HFF-Myc (cell line): Measurements from ENCODE around the gene AHDC1.
A peak's percentile ranks its signal among the peaks of the same experiment; 100 is the strongest.

Source experiments
- DNase-seq: peaks from one replicate; pipeline ENCODE4 v3.0.0-alpha.2; 2011; ENCODE audit warnings: low read depth; ENCODE audit errors: extremely low read depth
- H3K4me3 ChIP-seq: replicated peaks from 2 replicates; pipeline ENCODE4 v1.5.1; 2011; ENCODE audit warnings: low read depth, mild to moderate bottlenecking, control low read depth, low read length
- CTCF ChIP-seq: IDR thresholded peaks from 2 replicates; pipeline ENCODE4 v1.5.1; 2012; ENCODE audit warnings: mild to moderate bottlenecking, low read depth, low read length, control low read depth; ENCODE audit errors: missing control alignments

Gene AHDC1

GRCh38 chr1:27527223-27527889 lies 76.6 kb downstream of the AHDC1 start:
- DNase-seq, result no peak
- H3K4me3 ChIP-seq, result no peak overlapping the region
- no peak for TF ChIP-seq CTCF

GRCh38 chr1:27526569-27527222 lies 77.2 kb downstream of the AHDC1 start:
- no peak overlapping the region for H3K4me3 ChIP-seq
- no peak for TF ChIP-seq CTCF
- DNase-seq, result no peak

- 0 out of 2 replicates have a peak overlapping the region, but pooled peaks have one; percentile 11 for H3K4me3 ChIP-seq
- TF ChIP-seq CTCF, result no peak
- DNase-seq, result no peak
These were observed 78.4 kb downstream of the AHDC1 start for GRCh38 chr1:27525296-27526272.

- no peak for DNase-seq
- no peak for TF ChIP-seq CTCF
- no peak overlapping the region for H3K4me3 ChIP-seq
These were observed 80.5 kb downstream of the AHDC1 start for GRCh38 chr1:27523337-27524020.

- no peak for TF ChIP-seq CTCF
- no peak for DNase-seq
- H3K4me3 ChIP-seq, result no peak overlapping the region
These were observed 81.3 kb downstream of the AHDC1 start for GRCh38 chr1:27522432-27523336.
